OCI-LY1 (cell line): ENCODE data around the gene SLC3A2.
A peak's percentile ranks its signal among the peaks of the same experiment; 100 is the strongest.
"Not testable (repeated sequence)": the region's sequence is repeated elsewhere in the genome, so short reads cannot be mapped to it uniquely, and the experiment has no call there.

Source experiments
- H2AFZ ChIP-seq: fragments of 200-600 bp; sonication (generic), shearing (Covaris generic); 2 replicates; pipeline ENCODE4 v1.6.0; 2014; ENCODE audit warnings: antibody characterized with exemption, mild to moderate bottlenecking, low read length
- H3F3A ChIP-seq: fragments of 200-600 bp; sonication (generic), shearing (Covaris generic); 2 replicates; pipeline ENCODE4 v1.6.0; 2014; ENCODE audit warnings: mild to moderate bottlenecking, antibody characterized with exemption, low read length, moderate library complexity; ENCODE audit not compliant: insufficient read depth
- H3K27ac ChIP-seq: fragments of 200-600 bp; sonication (generic); 2 replicates; pipeline ENCODE4 v1.5.1; 2014; ENCODE audit warnings: low read length, mixed run types, mild to moderate bottlenecking, low read depth; ENCODE audit not compliant: poor library complexity, severe bottlenecking
- H3K27me3 ChIP-seq: fragments of 200-600 bp; sonication (generic); 2 replicates; pipeline ENCODE4 v1.6.0; 2014; ENCODE audit warnings: antibody characterized with exemption, mild to moderate bottlenecking, low read length, moderate library complexity; ENCODE audit not compliant: insufficient read depth
- H3K36me3 ChIP-seq: fragments of 200-600 bp; sonication (generic); 2 replicates; pipeline ENCODE4 v1.6.1; 2014; ENCODE audit warnings: mild to moderate bottlenecking, antibody characterized with exemption, low read length, moderate library complexity, mixed read lengths; ENCODE audit not compliant: insufficient read depth
- H3K4me1 ChIP-seq: fragments of 200-600 bp; sonication (generic); 2 replicates; pipeline ENCODE4 v1.5.1; 2014; ENCODE audit warnings: mild to moderate bottlenecking, low read length, moderate library complexity; ENCODE audit not compliant: insufficient read depth, severe bottlenecking
- H3K4me2 ChIP-seq: fragments of 200-600 bp; sonication (generic), shearing (Covaris generic); 2 replicates; pipeline ENCODE4 v1.6.1; 2014; ENCODE audit warnings: low read length
- H3K4me3 ChIP-seq: fragments of 200-600 bp; sonication (generic); 2 replicates; pipeline ENCODE4 v1.5.1; 2014; ENCODE audit warnings: low read length, low read depth, mild to moderate bottlenecking, mixed read lengths; ENCODE audit not compliant: poor library complexity, severe bottlenecking
- H3K79me2 ChIP-seq: fragments of 200-600 bp; shearing (Covaris generic); 2 replicates; pipeline ENCODE4 v1.6.1; 2016; ENCODE audit warnings: mixed run types, low read length, mixed read lengths; ENCODE audit not compliant: insufficient read depth
- H3K9ac ChIP-seq: fragments of 200-600 bp; sonication (generic), shearing (Covaris generic); 2 replicates; pipeline ENCODE4 v1.6.1; 2014; ENCODE audit warnings: mild to moderate bottlenecking, low read length, mixed read lengths
- H3K9me2 ChIP-seq: fragments of 200-600 bp; sonication (generic), shearing (Covaris generic); 2 replicates; pipeline ENCODE4 v1.6.1; 2014; ENCODE audit warnings: low read depth, mild to moderate bottlenecking, low read length, mixed read lengths
- H3K9me3 ChIP-seq: fragments of 200-600 bp; shearing (Covaris generic); 2 replicates; pipeline ENCODE4 v1.6.1; 2014; ENCODE audit warnings: low read length, mixed read lengths
- H4K20me1 ChIP-seq: fragments of 200-600 bp; sonication (generic), shearing (Covaris generic); 2 replicates; pipeline ENCODE4 v1.6.0; 2016; ENCODE audit warnings: mild to moderate bottlenecking, low read length; ENCODE audit not compliant: insufficient read depth
- CTCF ChIP-seq: fragments of 200-600 bp; sonication (generic), shearing (Covaris generic); IDR thresholded peaks from 2 replicates; pipeline ENCODE4 v1.5.1; 2017; ENCODE audit warnings: mild to moderate bottlenecking, antibody characterized with exemption, low read length, moderate library complexity, mixed read lengths
- EZH2 ChIP-seq: fragments of 200-600 bp; sonication (generic), shearing (Covaris generic); IDR thresholded peaks from 2 replicates; pipeline ENCODE4 v1.8.0; 2017; ENCODE audit warnings: borderline replicate concordance, mixed run types, mild to moderate bottlenecking, antibody characterized with exemption, low read length, moderate library complexity, mixed read lengths

SLC3A2 gene

DNA sequence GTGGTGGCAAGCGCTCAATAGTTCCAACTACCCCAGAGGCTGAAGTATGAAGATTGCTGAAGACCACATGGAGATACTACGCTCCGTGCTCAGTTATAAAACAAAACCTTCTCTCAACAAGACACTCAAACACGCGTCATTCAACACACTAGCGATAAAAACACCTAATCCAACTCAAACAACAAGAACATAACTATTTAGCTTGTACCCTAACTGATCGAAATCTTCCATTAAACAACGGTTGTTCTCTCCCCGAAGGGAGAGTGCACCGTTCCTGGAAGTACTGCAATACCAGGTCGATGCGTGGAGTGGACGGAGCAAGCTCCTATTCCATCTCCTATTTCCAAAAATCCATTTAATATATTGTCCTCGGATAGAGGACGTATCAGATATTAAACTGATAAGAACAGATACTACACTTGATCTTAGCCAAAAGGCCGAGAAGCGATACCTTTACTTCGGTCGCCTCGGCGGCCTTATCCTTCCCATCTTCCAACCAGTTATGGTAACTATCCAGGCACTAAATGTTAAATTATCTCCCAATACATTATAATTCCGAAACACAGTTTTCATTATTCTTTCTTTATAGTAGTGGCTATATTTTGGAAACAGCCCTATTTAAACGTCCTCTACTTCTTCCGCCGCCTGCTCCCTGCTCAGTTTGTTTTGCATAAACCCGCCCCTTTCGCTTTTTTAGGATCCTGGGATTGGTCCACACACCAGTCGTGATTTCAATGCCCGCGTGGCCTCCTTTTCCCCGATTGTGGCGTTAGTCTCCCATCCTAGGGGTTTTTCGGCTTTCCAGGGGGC is 39.1 kb upstream of the SLC3A2 start:
- no peaks in the 10 kb centered on the region for H3K27me3 ChIP-seq
- H4K20me1 ChIP-seq, result no peaks in the 10 kb centered on the region
- no peaks in the 10 kb centered on the region for H3K9me2 ChIP-seq
- H3K27ac ChIP-seq, result peak overlapping the region; percentile 95
- no peak overlapping the region for H2AFZ ChIP-seq
- TF ChIP-seq EZH2, result no peak
- no peak for TF ChIP-seq CTCF
- no peaks in the 10 kb centered on the region for H3K9me3 ChIP-seq
- H3F3A ChIP-seq, result no peaks in the 10 kb centered on the region
- peak overlapping the region; percentile 76 for H3K4me2 ChIP-seq
- H3K36me3 ChIP-seq, result peaks cover 12% of the 10 kb centered on the region
- peaks cover 18% of the 10 kb centered on the region for H3K79me2 ChIP-seq
- peak overlapping the region; percentile 81 for H3K4me3 ChIP-seq
- H3K4me1 ChIP-seq, result peaks cover 38% of the 10 kb centered on the region
- H3K9ac ChIP-seq, result peak overlapping the region; percentile 71

DNA sequence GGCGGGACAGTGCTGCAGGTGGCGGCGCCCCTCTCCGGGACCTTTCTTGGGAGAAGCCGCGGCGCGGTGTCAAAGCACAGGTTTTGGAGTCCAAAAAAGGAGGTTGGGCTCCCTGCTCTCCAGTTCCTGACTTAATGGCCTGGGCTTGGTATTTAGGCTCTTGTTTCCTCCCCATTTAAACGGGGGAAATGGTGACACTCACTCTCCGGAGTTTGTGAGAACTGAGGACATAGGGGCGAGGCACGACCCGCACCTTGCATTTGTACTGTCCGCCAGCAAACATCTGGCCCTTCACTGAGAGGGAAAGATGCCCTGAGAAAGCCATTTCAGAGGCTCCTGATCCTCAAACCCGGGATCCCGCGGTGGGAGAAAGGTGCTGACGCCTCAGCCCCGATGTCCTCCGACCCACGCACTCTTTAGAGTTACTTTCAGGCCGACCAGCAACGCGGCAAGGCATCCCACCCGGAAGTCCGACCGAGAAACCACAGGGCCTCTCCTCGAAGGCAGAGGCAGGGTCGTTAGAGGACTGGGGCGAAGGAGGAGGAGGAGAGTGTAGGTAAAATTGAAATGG is 38.4 kb upstream of the SLC3A2 start:
- TF ChIP-seq EZH2 (no peak), CTCF (no peak)
- Histone ChIP-seq H3K79me2 (peaks cover 18% of the 10 kb centered on the region), H2AFZ (no peak overlapping the region; the same call in 1 of the 2 replicates), H3K9ac (peak overlapping the region; percentile 71), H3K9me3 (no peaks in the 10 kb centered on the region), H4K20me1 (no peaks in the 10 kb centered on the region), H3K4me3 (peak overlapping the region; percentile 81), H3K9me2 (no peaks in the 10 kb centered on the region), H3K36me3 (peaks cover 6% of the 10 kb centered on the region), H3K27me3 (no peaks in the 10 kb centered on the region), H3K4me1 (peaks cover 38% of the 10 kb centered on the region), H3K27ac (peak overlapping the region; percentile 95), H3K4me2 (peak overlapping the region; percentile 71), H3F3A (no peaks in the 10 kb centered on the region)

DNA sequence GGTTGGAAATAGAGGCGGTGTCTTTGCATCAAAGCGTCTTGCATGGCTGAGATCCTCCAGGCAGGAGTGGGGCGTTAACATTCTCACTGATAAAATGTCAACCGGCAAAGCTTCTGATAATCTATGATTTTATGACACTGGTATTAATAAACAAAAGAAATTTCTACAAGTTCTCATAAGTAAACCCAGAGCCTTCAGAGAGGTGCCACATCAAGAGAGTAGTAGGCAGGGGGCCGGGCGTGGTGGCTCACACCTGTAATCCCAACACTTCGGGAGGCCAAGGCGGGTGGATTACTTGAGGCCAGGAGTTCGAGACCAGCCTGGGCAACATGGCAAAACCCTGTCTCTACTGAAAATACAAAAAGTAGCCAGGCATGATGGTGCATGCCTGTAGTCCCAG is 37.8 kb upstream of the SLC3A2 start:
- peaks cover 33% of the 10 kb centered on the region for H3K4me1 ChIP-seq
- not testable (repeated sequence) for H3K9me3 ChIP-seq, H3K4me3 ChIP-seq, H4K20me1 ChIP-seq, H2AFZ ChIP-seq, H3K9ac ChIP-seq, H3K36me3 ChIP-seq, H3K9me2 ChIP-seq, H3K27me3 ChIP-seq, H3F3A ChIP-seq
- peaks cover 13% of the 10 kb centered on the region for H3K79me2 ChIP-seq
- peak overlapping the region; percentile 71; the same call in 1 of the 2 replicates for H3K4me2 ChIP-seq
- peak overlapping the region; percentile 95 for H3K27ac ChIP-seq
